Kasumi-1 (cell line): ENCODE measurements around the gene KCNJ5.

ENCODE experiments used
- DNase-seq, 2 experiments: peaks; one replicate each; lab custom pipeline; 2025; lab: John Stamatoyannopoulos, UW

The KCNJ5 gene

GRCh38 chr11:128957202-128957482 is 66.0 kb downstream of the KCNJ5 start:
- DNase-seq: no peak

GRCh38 chr11:128961645-128962044 is 70.5 kb downstream of the KCNJ5 start:
- DNase-seq: no peak

DNA sequence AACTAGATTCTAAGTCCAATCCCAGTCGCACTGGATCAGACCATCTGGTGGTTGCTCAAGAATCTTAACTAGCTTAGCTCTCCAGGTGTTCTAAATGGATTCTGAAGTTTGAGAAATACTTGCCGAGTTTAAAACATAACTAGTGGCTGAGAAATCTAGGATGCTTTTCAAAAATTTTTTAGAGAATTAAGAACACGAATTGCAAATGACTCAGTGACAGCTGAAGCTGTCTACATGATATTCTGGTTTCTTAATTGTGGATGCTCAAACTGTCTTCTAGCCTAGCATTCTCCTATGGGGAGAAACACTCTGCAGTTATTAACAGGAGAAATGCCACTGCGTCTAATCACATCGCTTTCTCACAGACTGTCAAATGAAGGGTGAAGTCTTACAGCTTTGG is 71.7 kb downstream of the KCNJ5 start:
- no peak for DNase-seq

GRCh38 chr11:128963744-128964325 is 72.7 kb downstream of the KCNJ5 start:
- DNase-seq: no peak

DNA sequence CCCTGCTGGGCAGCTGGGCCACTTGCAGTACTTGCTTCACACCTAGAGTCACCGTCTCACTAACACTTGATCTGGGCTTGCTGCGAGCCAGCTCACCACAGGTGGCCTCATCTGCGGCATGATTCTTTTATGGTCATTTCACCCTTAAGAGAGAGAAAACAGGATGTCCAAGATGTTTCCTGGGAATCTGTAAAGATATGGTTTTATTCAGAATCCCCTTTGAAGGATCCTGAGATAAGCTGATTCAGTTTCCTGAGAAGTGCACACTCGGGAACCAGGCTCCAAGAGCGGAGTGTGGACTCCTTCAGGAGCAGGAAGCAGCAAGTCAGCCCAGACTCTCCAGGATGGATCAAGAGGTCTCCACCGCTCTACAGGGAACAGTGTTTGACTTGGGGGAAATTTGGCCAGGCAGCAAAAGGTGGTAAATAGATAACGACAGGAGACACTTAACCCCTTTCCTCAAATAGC is 73.3 kb downstream of the KCNJ5 start:
- DNase-seq: no peak

DNA sequence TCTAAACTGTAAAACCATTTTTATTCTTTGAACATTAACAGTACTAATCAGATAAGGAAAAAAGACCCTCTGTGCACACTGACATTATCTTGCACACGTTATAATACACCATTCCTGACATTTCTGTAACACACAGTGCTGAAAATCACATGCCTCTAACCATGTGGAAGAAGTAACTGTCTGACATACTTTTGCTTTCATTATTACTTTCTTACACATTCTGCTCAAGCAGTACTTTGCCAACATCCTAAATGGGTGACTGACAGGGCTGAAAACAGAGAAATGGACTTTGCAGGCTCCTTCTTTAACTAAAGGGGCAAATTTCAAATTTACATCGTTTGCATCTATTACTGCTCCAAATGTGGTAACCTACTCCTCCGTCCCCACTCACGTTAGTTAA is 74.3 kb downstream of the KCNJ5 start:
- no peak for DNase-seq

DNA sequence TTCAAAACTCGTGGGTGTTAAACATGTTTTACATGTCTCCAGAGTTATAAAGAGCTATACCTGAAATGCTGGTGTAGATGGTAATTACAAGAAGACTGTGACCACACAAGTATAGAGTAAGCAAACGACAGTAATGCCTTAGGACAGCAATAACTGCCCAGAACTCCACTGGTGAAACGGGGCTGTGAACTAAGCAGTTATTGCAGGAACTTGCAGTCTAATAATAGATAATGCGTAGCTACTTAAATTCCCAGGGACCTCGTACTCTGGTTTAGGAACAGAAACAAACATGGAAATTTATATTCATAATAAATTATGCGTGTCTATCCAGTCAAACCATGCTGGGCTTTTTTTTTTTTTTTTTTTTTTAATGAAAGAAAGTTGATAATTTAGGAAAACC is 76.4 kb downstream of the KCNJ5 start:
- DNase-seq: no peak

DNA sequence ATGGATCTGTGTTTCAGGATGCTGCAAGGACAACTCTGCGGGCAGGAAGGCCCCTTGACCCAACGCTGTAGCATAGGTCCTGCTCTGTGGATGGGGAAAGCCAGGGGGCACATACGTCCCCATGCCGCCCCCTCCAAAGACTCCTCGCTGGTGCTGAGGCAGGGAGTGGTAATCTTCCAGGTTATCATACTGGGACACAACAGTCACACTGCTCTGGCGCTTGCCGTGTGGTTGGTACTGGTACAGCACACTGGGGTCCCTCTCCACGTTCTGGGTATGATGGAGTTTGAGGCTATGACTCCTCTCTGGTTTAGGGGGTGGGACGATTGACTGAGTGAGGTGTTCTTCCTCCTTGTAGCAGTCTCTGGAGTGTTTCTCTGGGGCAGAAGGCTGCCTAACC is 77.8 kb downstream of the KCNJ5 start:
- no peak for DNase-seq
